Mesendoderm (in vitro differentiated cells): ENCODE data around the gene CLMP.
A peak's percentile ranks its signal among the peaks of the same experiment; 100 is the strongest.

ENCODE experiments used
- DNase-seq: peaks from one replicate; pipeline ENCODE4 v3.0.0; 2013
- H2AK5ac ChIP-seq: 2 replicates; pipeline ENCODE4 v1.6.1; 2013; ENCODE audit warnings: low read length, inconsistent platforms
- H2BK120ac ChIP-seq: 2 replicates; pipeline ENCODE4 v1.6.1; 2013; ENCODE audit warnings: low read depth, mild to moderate bottlenecking, low read length, moderate library complexity, mixed read lengths
- H2BK15ac ChIP-seq: replicated peaks from 2 replicates; pipeline ENCODE4 v1.6.1; 2013; ENCODE audit warnings: low read depth, mild to moderate bottlenecking, moderate library complexity
- H2BK5ac ChIP-seq: 2 replicates; pipeline ENCODE4 v1.6.1; 2013; ENCODE audit warnings: low read length, inconsistent platforms
- H3K18ac ChIP-seq: 2 replicates; pipeline ENCODE4 v1.6.1; 2013; ENCODE audit warnings: mild to moderate bottlenecking, low read length, mixed read lengths
- H3K23ac ChIP-seq: one replicate; pipeline ENCODE4 v1.6.1; 2013; ENCODE audit warnings: low read length
- H3K27ac ChIP-seq: 2 replicates; pipeline ENCODE4 v1.5.1; 2013; ENCODE audit warnings: low read depth, mild to moderate bottlenecking, inconsistent platforms, low read length, moderate library complexity
- H3K27me3 ChIP-seq: 2 replicates; pipeline ENCODE4 v1.6.1; 2013; ENCODE audit warnings: low read length, control low read depth, mild to moderate bottlenecking, inconsistent platforms; ENCODE audit not compliant: insufficient read depth, poor library complexity
- H3K36me3 ChIP-seq: 2 replicates; pipeline ENCODE4 v1.6.1; 2013; ENCODE audit warnings: low read length, inconsistent platforms; ENCODE audit not compliant: control insufficient read depth, insufficient read depth
- H3K4ac ChIP-seq: one replicate; pipeline ENCODE4 v1.6.1; 2013; ENCODE audit warnings: low read depth, mild to moderate bottlenecking, low read length, moderate library complexity
- H3K4me1 ChIP-seq: 2 replicates; pipeline ENCODE4 v1.6.1; 2013; ENCODE audit warnings: low read depth, low read length, inconsistent platforms; ENCODE audit not compliant: control insufficient read depth
- H3K4me2 ChIP-seq: 2 replicates; pipeline ENCODE4 v1.6.1; 2013; ENCODE audit warnings: low read length
- H3K4me3 ChIP-seq: 2 replicates; pipeline ENCODE4 v1.5.1; 2013; ENCODE audit warnings: mild to moderate bottlenecking, low read length
- H3K56ac ChIP-seq: one replicate; pipeline ENCODE4 v1.6.1; 2013; ENCODE audit warnings: low read length
- H3K79me1 ChIP-seq: 2 replicates; pipeline ENCODE4 v1.6.1; 2013; ENCODE audit warnings: low read length, inconsistent platforms
- H3K79me2 ChIP-seq: 2 replicates; pipeline ENCODE4 v1.6.1; 2013; ENCODE audit warnings: mild to moderate bottlenecking, low read length; ENCODE audit not compliant: control insufficient read depth, insufficient read depth
- H3K9ac ChIP-seq: 2 replicates; pipeline ENCODE4 v1.6.1; 2013; ENCODE audit warnings: low read length, inconsistent platforms
- H4K5ac ChIP-seq: one replicate; pipeline ENCODE4 v1.6.1; 2013; ENCODE audit warnings: low read length
- H4K8ac ChIP-seq: one replicate; pipeline ENCODE4 v1.6.1; 2013; ENCODE audit warnings: low read depth, mild to moderate bottlenecking, control low read depth, low read length, moderate library complexity
- WGBS: extraction: QIAGEN DNeasy Blood & Tissue Kit; methylation state at CpG from one replicate; pipeline ENCODE4 v1.1.7; 2013; ENCODE audit warnings: low lambda C conversion rate, missing lambda C conversion rate; ENCODE audit not compliant: insufficient coverage; ENCODE audit errors: extremely low coverage; 5-methylcytosine and 5-hydroxymethylcytosine counted together

Gene CLMP

GRCh38 chr11:123104697-123105096 lies 90.4 kb downstream of the CLMP start:
- no peaks in the 10 kb centered on the region for H3K27me3 ChIP-seq
- no peak overlapping the region for H2BK5ac ChIP-seq
- no peak overlapping the region for H4K5ac ChIP-seq
- H2BK15ac ChIP-seq: no peak overlapping the region
- no CpG with 5 or more reads among the region's 3 CpGs for WGBS
- no peaks in the 10 kb centered on the region for H3K36me3 ChIP-seq
- no peak overlapping the region for H3K4me3 ChIP-seq
- no peak overlapping the region for H4K8ac ChIP-seq
- H3K23ac ChIP-seq: no peak overlapping the region
- H3K79me1 ChIP-seq: peaks cover 4% of the 10 kb centered on the region
- H3K4me1 ChIP-seq: peaks cover 7% of the 10 kb centered on the region
- H3K56ac ChIP-seq: no peak overlapping the region
- no peak overlapping the region for H3K4me2 ChIP-seq
- H3K27ac ChIP-seq: no peak overlapping the region
- H3K9ac ChIP-seq: no peak overlapping the region
- H3K4ac ChIP-seq: no peak overlapping the region
- no peak overlapping the region for H2AK5ac ChIP-seq
- H3K79me2 ChIP-seq: no peaks in the 10 kb centered on the region
- H3K18ac ChIP-seq: no peak overlapping the region
- H2BK120ac ChIP-seq: no peak overlapping the region
- no peak for DNase-seq

GRCh38 chr11:123103326-123103980 lies 91.6 kb downstream of the CLMP start:
- no peaks in the 10 kb centered on the region for H3K36me3 ChIP-seq
- H2BK15ac ChIP-seq: no peak overlapping the region
- H3K4me1 ChIP-seq: peaks cover 4% of the 10 kb centered on the region
- H3K27me3 ChIP-seq: no peaks in the 10 kb centered on the region
- no peak overlapping the region for H2AK5ac ChIP-seq
- no peak overlapping the region for H2BK120ac ChIP-seq
- H2BK5ac ChIP-seq: no peak overlapping the region
- peak; percentile 78 for DNase-seq
- no peak overlapping the region for H3K4me2 ChIP-seq
- no peak overlapping the region for H3K4me3 ChIP-seq
- peaks cover 3% of the 10 kb centered on the region for H3K79me1 ChIP-seq
- no peak overlapping the region for H4K5ac ChIP-seq
- WGBS: no CpG with 5 or more reads among the region's 8 CpGs
- no peak overlapping the region for H3K56ac ChIP-seq
- no peak overlapping the region for H3K18ac ChIP-seq
- no peak overlapping the region for H3K23ac ChIP-seq
- H4K8ac ChIP-seq: no peak overlapping the region
- no peak overlapping the region for H3K4ac ChIP-seq
- H3K9ac ChIP-seq: no peak overlapping the region
- H3K79me2 ChIP-seq: no peaks in the 10 kb centered on the region
- H3K27ac ChIP-seq: no peak overlapping the region

GRCh38 chr11:123100379-123101085 lies 94.5 kb downstream of the CLMP start:
- Histone ChIP-seq H2AK5ac (no peak overlapping the region), H3K36me3 (no peaks in the 10 kb centered on the region), H3K9ac (no peak overlapping the region), H2BK5ac (no peak overlapping the region), H3K27ac (no peak overlapping the region), H3K56ac (no peak overlapping the region), H2BK15ac (no peak overlapping the region), H3K4ac (no peak overlapping the region), H3K4me2 (no peak overlapping the region), H4K5ac (no peak overlapping the region), H3K79me2 (no peaks in the 10 kb centered on the region), H4K8ac (no peak overlapping the region), H3K79me1 (no peaks in the 10 kb centered on the region), H3K4me1 (peaks cover 2% of the 10 kb centered on the region), H3K4me3 (no peak overlapping the region), H3K27me3 (no peaks in the 10 kb centered on the region), H2BK120ac (no peak overlapping the region), H3K23ac (no peak overlapping the region), H3K18ac (no peak overlapping the region)
- DNase-seq: no peak
- WGBS: no CpG with 5 or more reads among the region's 7 CpGs

- Histone ChIP-seq H3K18ac (no peak overlapping the region), H3K4ac (no peak overlapping the region), H2BK15ac (no peak overlapping the region), H3K36me3 (no peaks in the 10 kb centered on the region), H3K79me1 (no peaks in the 10 kb centered on the region), H2BK5ac (no peak overlapping the region), H4K8ac (no peak overlapping the region), H3K27me3 (no peaks in the 10 kb centered on the region), H3K9ac (no peak overlapping the region), H3K4me3 (no peak overlapping the region), H3K23ac (no peak overlapping the region), H4K5ac (no peak overlapping the region), H3K56ac (no peak overlapping the region), H2AK5ac (no peak overlapping the region), H2BK120ac (no peak overlapping the region), H3K4me1 (peaks cover 2% of the 10 kb centered on the region), H3K79me2 (no peaks in the 10 kb centered on the region), H3K4me2 (no peak overlapping the region), H3K27ac (no peak overlapping the region)
- no CpG with 5 or more reads among the region's 3 CpGs for WGBS
- DNase-seq: no peak
These were observed 96.1 kb downstream of the CLMP start for GRCh38 chr11:123098990-123099389.

- DNase-seq: no peak
- H3K4ac ChIP-seq: no peak overlapping the region
- WGBS: no CpG with 5 or more reads among the region's 3 CpGs
These were observed 101.3 kb downstream of the CLMP start for GRCh38 chr11:123093739-123094138.

More at GRCh38 chr11:123093739-123094138, 101.3 kb downstream of the CLMP start:
- Histone ChIP-seq H2BK120ac (no peak overlapping the region), H3K36me3 (no peaks in the 10 kb centered on the region), H3K79me2 (no peaks in the 10 kb centered on the region), H4K8ac (no peak overlapping the region), H3K27ac (no peak overlapping the region), H2AK5ac (no peak overlapping the region), H3K4me2 (no peak overlapping the region), H2BK5ac (no peak overlapping the region), H3K18ac (no peak overlapping the region), H3K79me1 (no peaks in the 10 kb centered on the region), H3K9ac (no peak overlapping the region), H3K4me3 (no peak overlapping the region), H2BK15ac (no peak overlapping the region), H4K5ac (no peak overlapping the region), H3K4me1 (no peaks in the 10 kb centered on the region), H3K27me3 (no peaks in the 10 kb centered on the region), H3K23ac (no peak overlapping the region), H3K56ac (no peak overlapping the region)
